ENCODE results near the gene DYNLT3. TPM values are rescaled to one million over a fixed set of nuclear protein-coding genes. Genes with fewer than 3 reads are reported as not detected.

Gene DYNLT3
- polyA plus RNA-seq, 1 experiment, result 28.6 TPM

DNA sequence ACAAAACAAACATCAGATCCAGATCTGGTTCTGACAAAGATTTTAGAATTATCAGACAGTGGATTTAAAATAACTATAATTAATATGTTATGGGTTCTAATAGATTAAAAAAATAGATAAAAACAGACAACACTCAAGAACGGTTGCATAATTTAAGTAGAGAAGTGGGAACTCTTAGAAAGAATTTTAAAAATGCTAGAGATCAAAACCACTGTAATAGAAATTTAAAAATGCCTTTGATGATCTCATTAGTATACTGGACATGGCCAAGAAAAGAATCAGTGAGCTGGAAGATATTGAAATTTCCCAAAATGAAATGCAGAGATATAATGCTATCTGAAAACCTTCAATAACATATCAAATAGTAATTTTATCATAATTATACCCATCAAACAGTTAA is 28.3 kb upstream of the DYNLT3 start:
- POLR2A ChIA-PET, result no interaction called here
- DNase-seq (ENCODE audit: low read depth, low spot score), result no peak
- Histone ChIP-seq H3K4me3 (ENCODE audit: low read depth, low read length) (no peak overlapping the region), H3K9me3 (ENCODE audit: control insufficient read depth, insufficient read depth, low read length) (peaks cover 2% of the 10 kb centered on the region; the same call in 1 of the 2 replicates), H3K27me3 (ENCODE audit: control insufficient read depth, insufficient read depth, low read length) (no peaks in the 10 kb centered on the region), H3K27ac (ENCODE audit: low read depth, low read length) (no peak overlapping the region)
- TF ChIP-seq, protein P1, sequence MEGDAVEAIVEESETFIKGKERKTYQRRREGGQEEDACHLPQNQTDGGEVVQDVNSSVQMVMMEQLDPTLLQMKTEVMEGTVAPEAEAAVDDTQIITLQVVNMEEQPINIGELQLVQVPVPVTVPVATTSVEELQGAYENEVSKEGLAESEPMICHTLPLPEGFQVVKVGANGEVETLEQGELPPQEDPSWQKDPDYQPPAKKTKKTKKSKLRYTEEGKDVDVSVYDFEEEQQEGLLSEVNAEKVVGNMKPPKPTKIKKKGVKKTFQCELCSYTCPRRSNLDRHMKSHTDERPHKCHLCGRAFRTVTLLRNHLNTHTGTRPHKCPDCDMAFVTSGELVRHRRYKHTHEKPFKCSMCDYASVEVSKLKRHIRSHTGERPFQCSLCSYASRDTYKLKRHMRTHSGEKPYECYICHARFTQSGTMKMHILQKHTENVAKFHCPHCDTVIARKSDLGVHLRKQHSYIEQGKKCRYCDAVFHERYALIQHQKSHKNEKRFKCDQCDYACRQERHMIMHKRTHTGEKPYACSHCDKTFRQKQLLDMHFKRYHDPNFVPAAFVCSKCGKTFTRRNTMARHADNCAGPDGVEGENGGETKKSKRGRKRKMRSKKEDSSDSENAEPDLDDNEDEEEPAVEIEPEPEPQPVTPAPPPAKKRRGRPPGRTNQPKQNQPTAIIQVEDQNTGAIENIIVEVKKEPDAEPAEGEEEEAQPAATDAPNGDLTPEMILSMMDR (IDR thresholded peaks at IDR 0.05; ENCODE audit: low read depth, low read length), result no peak
- CTCF ChIA-PET, result no interaction called here

DNA sequence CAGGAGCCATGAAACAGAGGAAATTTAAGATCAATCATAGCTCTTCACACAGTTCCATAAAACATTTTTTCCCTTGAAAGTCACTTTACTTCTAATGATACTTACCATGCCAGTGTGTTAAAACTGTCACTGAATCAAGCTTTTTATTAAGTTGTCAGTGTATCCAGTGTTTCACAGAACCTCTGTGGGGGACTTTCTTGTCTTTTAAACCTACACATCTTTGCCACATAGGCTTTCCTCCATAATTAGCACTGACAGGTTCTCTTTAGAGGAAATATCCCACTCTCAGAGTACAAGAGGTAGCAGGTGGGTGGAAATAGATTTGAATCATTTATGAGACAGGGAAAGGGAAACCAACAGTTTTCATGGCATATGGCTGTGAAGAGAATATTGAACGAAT is 25.8 kb upstream of the DYNLT3 start:
- TF ChIP-seq, protein P1 (IDR thresholded peaks at IDR 0.05; ENCODE audit: low read depth, low read length), result no peak
- ChIA-PET POLR2A (no interaction called here), CTCF (no interaction called here)

DNA sequence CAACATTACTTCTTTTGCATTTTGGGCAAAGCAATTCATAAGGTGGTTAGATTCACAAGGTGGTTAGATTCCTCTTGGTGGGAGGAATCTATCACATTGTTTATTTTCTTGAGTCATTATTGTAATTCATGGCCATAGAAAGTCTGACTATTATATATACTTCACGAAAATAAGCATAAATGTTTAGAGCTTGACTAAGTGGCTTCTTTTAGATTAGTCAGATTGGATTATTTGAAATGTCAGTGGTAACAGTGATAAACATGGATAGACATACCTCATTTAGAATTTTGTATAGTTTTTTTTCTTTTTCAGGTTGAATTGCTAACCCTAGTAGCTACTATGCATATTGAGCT is 24.9 kb upstream of the DYNLT3 start:
- TF ChIP-seq, protein P1 (IDR thresholded peaks at IDR 0.05; ENCODE audit: low read depth, low read length), result no peak
- DNase-seq (ENCODE audit: low read depth, low spot score), result no peak
- no peak overlapping the region for H3K4me3 ChIP-seq (ENCODE audit: low read depth, low read length)
- ChIA-PET POLR2A (no interaction called here), CTCF (interaction anchor here (0.8 to 0.9 kb wide), 2 partner anchors 9 to 40 kb away, joined by 3 to 4 read pairs; no protein-coding TSS in a partner anchor)
- no peak overlapping the region for H3K27ac ChIP-seq (ENCODE audit: low read depth, low read length)
- peaks cover 2% of the 10 kb centered on the region; the same call in 1 of the 2 replicates for H3K9me3 ChIP-seq (ENCODE audit: control insufficient read depth, insufficient read depth, low read length)
- H3K27me3 ChIP-seq (ENCODE audit: control insufficient read depth, insufficient read depth, low read length), result no peaks in the 10 kb centered on the region

More for the DNA sequence above, 25.8 kb upstream of the DYNLT3 start:
- H3K27ac ChIP-seq (ENCODE audit: low read depth, low read length), result no peak overlapping the region
- no peaks in the 10 kb centered on the region for H3K27me3 ChIP-seq (ENCODE audit: control insufficient read depth, insufficient read depth, low read length)
- H3K9me3 ChIP-seq (ENCODE audit: control insufficient read depth, insufficient read depth, low read length), result peaks cover 2% of the 10 kb centered on the region; the same call in 1 of the 2 replicates
- no peak for DNase-seq (ENCODE audit: low read depth, low spot score)
- no peak overlapping the region for H3K4me3 ChIP-seq (ENCODE audit: low read depth, low read length)

DNA sequence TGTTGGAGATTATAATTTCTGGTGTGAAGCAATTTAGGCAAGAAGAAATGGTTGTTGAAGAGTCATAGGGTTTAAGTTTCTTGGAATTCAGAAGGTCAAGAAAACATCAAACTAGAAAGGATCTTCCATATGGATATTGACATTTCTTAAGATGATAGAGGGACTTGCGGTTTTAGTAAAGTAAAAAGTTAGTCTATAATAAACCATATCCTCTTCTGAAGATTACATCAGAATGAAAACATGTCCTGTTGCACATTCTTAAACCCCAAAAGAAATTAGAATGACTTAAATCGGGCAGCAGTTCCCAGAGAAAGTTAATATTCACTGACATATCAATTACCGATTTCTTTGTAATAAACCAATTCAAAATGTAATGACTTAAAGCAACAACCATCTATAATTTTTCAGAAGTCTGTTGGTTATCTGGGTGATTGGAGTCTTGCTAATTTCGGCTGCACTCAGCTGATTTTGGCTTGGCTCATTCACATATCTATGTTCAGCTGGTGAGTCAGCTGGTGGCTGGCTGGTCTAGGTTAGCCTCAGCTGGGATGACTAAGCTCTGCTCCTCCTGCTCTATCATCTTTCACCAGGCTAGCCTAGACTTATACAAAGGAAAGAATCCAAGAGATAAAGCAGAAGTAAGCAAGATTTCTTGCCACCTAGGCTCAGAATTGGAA is 24.4 kb upstream of the DYNLT3 start:
- ChIA-PET POLR2A (no interaction called here), CTCF (interaction anchor here (0.8 to 0.9 kb wide), 3 partner anchors 9 to 303 kb away, joined by 3 to 4 read pairs (median 4); no protein-coding TSS in a partner anchor)
- peaks cover 2% of the 10 kb centered on the region; the same call in 1 of the 2 replicates for H3K9me3 ChIP-seq (ENCODE audit: control insufficient read depth, insufficient read depth, low read length)
- TF ChIP-seq, protein P1 (IDR thresholded peaks at IDR 0.05; ENCODE audit: low read depth, low read length), result no peak
- H3K27ac ChIP-seq (ENCODE audit: low read depth, low read length), result no peak overlapping the region
- H3K4me3 ChIP-seq (ENCODE audit: low read depth, low read length), result no peak overlapping the region
- peak; percentile 65 for DNase-seq (ENCODE audit: low read depth, low spot score)
- H3K27me3 ChIP-seq (ENCODE audit: control insufficient read depth, insufficient read depth, low read length), result no peaks in the 10 kb centered on the region

DNA sequence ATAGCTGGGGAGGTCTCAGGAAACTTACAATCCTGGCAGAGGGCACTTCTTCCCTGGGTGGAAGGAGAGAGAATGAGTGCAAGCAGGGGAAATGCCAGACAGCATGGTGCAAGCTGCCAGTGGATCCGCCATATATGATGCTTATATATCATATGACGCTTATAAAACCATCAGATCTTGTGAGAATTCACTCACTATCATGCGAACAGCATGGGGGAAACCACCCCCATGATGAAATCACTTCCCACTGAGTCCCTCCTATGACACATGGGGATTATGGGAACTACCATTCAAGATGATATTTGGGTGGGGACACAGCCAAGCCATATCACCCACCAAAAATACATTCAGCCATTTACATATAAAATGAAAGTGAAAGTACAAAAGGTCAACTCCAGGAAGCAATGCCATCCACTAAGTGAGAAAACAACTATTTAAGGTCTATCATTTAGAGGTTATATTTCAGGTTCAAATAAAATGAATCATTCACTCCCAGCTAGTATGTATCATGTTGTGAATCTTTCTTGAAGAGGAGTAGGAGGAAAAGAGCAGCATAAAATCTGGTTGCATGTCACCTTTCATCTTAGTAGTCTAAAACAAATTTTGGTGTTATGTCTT is 20.3 kb upstream of the DYNLT3 start:
- H3K9me3 ChIP-seq (ENCODE audit: control insufficient read depth, insufficient read depth, low read length), result no peaks in the 10 kb centered on the region
- POLR2A ChIA-PET, result no interaction called here
- no peak overlapping the region for H3K4me3 ChIP-seq (ENCODE audit: low read depth, low read length)
- DNase-seq (ENCODE audit: low read depth, low spot score), result no peak
- CTCF ChIA-PET, result no interaction called here
- no peaks in the 10 kb centered on the region for H3K27me3 ChIP-seq (ENCODE audit: control insufficient read depth, insufficient read depth, low read length)
- no peak overlapping the region for H3K27ac ChIP-seq (ENCODE audit: low read depth, low read length)
- TF ChIP-seq, protein P1 (IDR thresholded peaks at IDR 0.05; ENCODE audit: low read depth, low read length), result no peak

Measured in AG04450 (cell line).